Trophoblast cell (in vitro differentiated cells and primary cell): ENCODE measurements around the gene PCIF1.
"Not testable (repeated sequence)": the region's sequence is repeated elsewhere in the genome, so short reads cannot be mapped to it uniquely, and the experiment has no call there.

Experiments
- DNase-seq, 2 donors: peaks; one replicate each; pipeline ENCODE4 v3.0.0-alpha.2; 2016
- H2AFZ ChIP-seq: 2 replicates; pipeline ENCODE4 v1.6.1; 2013; ENCODE audit warnings: low read length, moderate library complexity, mild to moderate bottlenecking; ENCODE audit not compliant: insufficient read depth, poor library complexity
- H2AK5ac ChIP-seq: 2 replicates; pipeline ENCODE4 v1.6.1; 2013; ENCODE audit warnings: mild to moderate bottlenecking, low read length
- H2BK120ac ChIP-seq: 2 replicates; pipeline ENCODE4 v1.6.1; 2013; ENCODE audit warnings: low read length, mild to moderate bottlenecking, moderate library complexity; ENCODE audit not compliant: insufficient read depth, poor library complexity
- H2BK12ac ChIP-seq: 2 replicates; pipeline ENCODE4 v1.6.1; 2013; ENCODE audit warnings: mild to moderate bottlenecking, low read length, moderate library complexity
- H2BK5ac ChIP-seq: 2 replicates; pipeline ENCODE4 v1.6.1; 2013; ENCODE audit warnings: low read length, low read depth, moderate library complexity, mild to moderate bottlenecking; ENCODE audit not compliant: poor library complexity
- H3K14ac ChIP-seq: 2 replicates; pipeline ENCODE4 v1.6.1; 2013; ENCODE audit warnings: mild to moderate bottlenecking, low read length
- H3K18ac ChIP-seq: 2 replicates; pipeline ENCODE4 v1.6.1; 2013; ENCODE audit warnings: mild to moderate bottlenecking, low read length
- H3K23ac ChIP-seq: 2 replicates; pipeline ENCODE4 v1.6.1; 2013; ENCODE audit warnings: low read length
- H3K27ac ChIP-seq: 2 replicates; pipeline ENCODE4 v1.5.1; 2013; ENCODE audit warnings: low read depth, mild to moderate bottlenecking, inconsistent platforms, low read length, moderate library complexity
- H3K27me3 ChIP-seq: 2 replicates; pipeline ENCODE4 v1.6.1; 2013; ENCODE audit warnings: inconsistent platforms, mild to moderate bottlenecking, low read length, moderate library complexity; ENCODE audit not compliant: insufficient read depth
- H3K36me3 ChIP-seq, 2 experiments: 1 replicate in 1 of 2; 2 replicates in 1 of 2; pipeline ENCODE4 v1.6.1; 2013; ENCODE audit warnings: low read length in 2 of 2, mild to moderate bottlenecking in 2 of 2, moderate library complexity in 1 of 2; ENCODE audit not compliant: insufficient read depth in 2 of 2, control insufficient read depth in 1 of 2
- H3K4ac ChIP-seq: 2 replicates; pipeline ENCODE4 v1.6.1; 2013; ENCODE audit warnings: low read depth, mild to moderate bottlenecking, low read length, moderate library complexity
- H3K4me1 ChIP-seq, 2 experiments: 1 replicate in 1 of 2; 2 replicates in 1 of 2; pipeline ENCODE4 v1.6.1; 2013; ENCODE audit warnings: low read length in 2 of 2, mild to moderate bottlenecking in 2 of 2, moderate library complexity in 1 of 2; ENCODE audit not compliant: insufficient read depth in 2 of 2, control insufficient read depth in 1 of 2
- H3K4me2 ChIP-seq: 2 replicates; pipeline ENCODE4 v1.6.1; 2013; ENCODE audit warnings: inconsistent platforms, mild to moderate bottlenecking, low read length, moderate library complexity
- H3K4me3 ChIP-seq: 2 replicates; pipeline ENCODE4 v1.5.1; 2013; ENCODE audit warnings: mild to moderate bottlenecking, low read depth, low read length, inconsistent platforms
- H3K79me1 ChIP-seq: one replicate; pipeline ENCODE4 v1.6.1; 2013; ENCODE audit warnings: low read length
- H3K79me2 ChIP-seq: 2 replicates; pipeline ENCODE4 v1.6.1; 2013; ENCODE audit warnings: low read length, mild to moderate bottlenecking; ENCODE audit not compliant: control insufficient read depth, insufficient read depth, poor library complexity
- H3K9ac ChIP-seq: 2 replicates; pipeline ENCODE4 v1.6.1; 2013; ENCODE audit warnings: mild to moderate bottlenecking, low read length
- H3K9me3 ChIP-seq: 2 replicates; pipeline ENCODE4 v1.6.1; 2013; ENCODE audit warnings: low read depth, mild to moderate bottlenecking, control low read depth, inconsistent platforms, low read length; ENCODE audit not compliant: insufficient read depth
- H4K12ac ChIP-seq: 2 replicates; pipeline ENCODE4 v1.6.1; 2013; ENCODE audit warnings: low read depth, mild to moderate bottlenecking, low read length, moderate library complexity
- H4K8ac ChIP-seq: 2 replicates; pipeline ENCODE4 v1.6.1; 2013; ENCODE audit warnings: low read depth, mild to moderate bottlenecking, low read length, moderate library complexity
- H4K91ac ChIP-seq: one replicate; pipeline ENCODE4 v1.6.1; 2013; ENCODE audit warnings: low read depth, mild to moderate bottlenecking, low read length, moderate library complexity
- WGBS: extraction: QIAGEN DNeasy Blood & Tissue Kit; methylation state at CpG from one replicate; pipeline ENCODE4 v1.1.7; 2013; ENCODE audit warnings: missing lambda C conversion rate; ENCODE audit not compliant: insufficient read length, insufficient coverage; ENCODE audit errors: extremely low coverage; 5-methylcytosine and 5-hydroxymethylcytosine counted together

Gene PCIF1

GRCh38 chr20:45901332-45901731 lies 33.2 kb upstream of the PCIF1 start:
- not testable (repeated sequence) for H3K4me2 ChIP-seq, H2BK12ac ChIP-seq, H3K4me3 ChIP-seq, H4K8ac ChIP-seq, DNase-seq, H2BK5ac ChIP-seq, H3K27me3 ChIP-seq, H4K91ac ChIP-seq, H2AFZ ChIP-seq, H3K9me3 ChIP-seq, H3K23ac ChIP-seq, H3K18ac ChIP-seq, H2AK5ac ChIP-seq, H3K4ac ChIP-seq, H3K27ac ChIP-seq, H4K12ac ChIP-seq, H3K14ac ChIP-seq, H3K79me1 ChIP-seq, H2BK120ac ChIP-seq, H3K4me1 ChIP-seq, H3K79me2 ChIP-seq, H3K9ac ChIP-seq
- H3K36me3 ChIP-seq: peaks cover 35 to 36% of the 10 kb centered on the region in 2 experiments
- no CpG with 5 or more reads among the region's 6 CpGs for WGBS

- Histone ChIP-seq H3K4me1 (peaks cover 0 to 5% of the 10 kb centered on the region in 2 experiments), H3K14ac (no peak overlapping the region), H3K9ac (no peak overlapping the region), H3K18ac (no peak overlapping the region), H3K4me3 (no peak overlapping the region), H3K9me3 (peaks cover 2% of the 10 kb centered on the region), H2BK120ac (no peak overlapping the region), H2AFZ (no peak overlapping the region), H2BK12ac (no peak overlapping the region), H3K79me2 (no peaks in the 10 kb centered on the region), H2AK5ac (no peak overlapping the region), H4K8ac (no peak overlapping the region), H4K91ac (no peak overlapping the region), H3K27ac (no peak overlapping the region), H3K23ac (no peak overlapping the region), H3K4ac (no peak overlapping the region), H4K12ac (no peak overlapping the region), H3K4me2 (no peak overlapping the region), H2BK5ac (no peak overlapping the region), H3K27me3 (no peaks in the 10 kb centered on the region), H3K36me3 (peaks cover 29 to 30% of the 10 kb centered on the region in 2 experiments), H3K79me1 (no peaks in the 10 kb centered on the region)
- DNase-seq: peak in 1 of 2 donors; percentile 19
- WGBS: no CpG with 5 or more reads among the region's 14 CpGs
These were observed 32.2 kb upstream of the PCIF1 start for GRCh38 chr20:45902199-45902701.

GRCh38 chr20:45904583-45905504 lies 29.6 kb upstream of the PCIF1 start:
- no peaks in the 10 kb centered on the region for H3K27me3 ChIP-seq
- peaks cover 12 to 15% of the 10 kb centered on the region in 2 experiments for H3K36me3 ChIP-seq
- H3K4me2 ChIP-seq: no peak overlapping the region
- WGBS: no CpG with 5 or more reads among the region's 16 CpGs
- no peak overlapping the region for H2AK5ac ChIP-seq
- H3K27ac ChIP-seq: no peak overlapping the region
- H4K12ac ChIP-seq: no peak overlapping the region
- H3K9ac ChIP-seq: no peak overlapping the region
- no peak overlapping the region for H4K8ac ChIP-seq
- H3K18ac ChIP-seq: no peak overlapping the region
- H3K23ac ChIP-seq: no peak overlapping the region
- no peak overlapping the region for H2BK5ac ChIP-seq
- H4K91ac ChIP-seq: no peak overlapping the region
- no peaks in the 10 kb centered on the region for H3K79me2 ChIP-seq
- no peak overlapping the region for H3K14ac ChIP-seq
- no peak for DNase-seq
- H3K9me3 ChIP-seq: no peaks in the 10 kb centered on the region
- no peak overlapping the region for H3K4me3 ChIP-seq
- H3K4ac ChIP-seq: no peak overlapping the region
- no peak overlapping the region for H2AFZ ChIP-seq
- H3K79me1 ChIP-seq: no peaks in the 10 kb centered on the region
- H2BK120ac ChIP-seq: no peak overlapping the region
- H2BK12ac ChIP-seq: no peak overlapping the region
- H3K4me1 ChIP-seq: peaks cover 0 to 5% of the 10 kb centered on the region in 2 experiments

GRCh38 chr20:45905505-45906079 lies 28.9 kb upstream of the PCIF1 start:
- Histone ChIP-seq H2AK5ac (no peak overlapping the region), H2BK120ac (no peak overlapping the region), H3K9ac (no peak overlapping the region), H2AFZ (no peak overlapping the region), H3K27me3 (no peaks in the 10 kb centered on the region), H3K14ac (no peak overlapping the region), H3K79me2 (no peaks in the 10 kb centered on the region), H3K9me3 (no peaks in the 10 kb centered on the region), H3K4me3 (no peak overlapping the region), H4K12ac (no peak overlapping the region), H4K8ac (no peak overlapping the region), H3K18ac (no peak overlapping the region), H2BK12ac (no peak overlapping the region), H3K4ac (no peak overlapping the region), H3K79me1 (no peaks in the 10 kb centered on the region), H3K4me2 (no peak overlapping the region), H4K91ac (no peak overlapping the region), H3K4me1 (peaks cover 0 to 5% of the 10 kb centered on the region in 2 experiments), H3K36me3 (peaks cover 10 to 15% of the 10 kb centered on the region in 2 experiments), H3K23ac (no peak overlapping the region), H3K27ac (no peak overlapping the region), H2BK5ac (no peak overlapping the region)
- peak; percentile 91 to 98 for DNase-seq
- no CpG with 5 or more reads among the region's 8 CpGs for WGBS
